GM18517 (cell line): Measurements from ENCODE around the gene SERINC2.

Source experiments
- ATAC-seq: cut with Tn5 transposase; IDR thresholded peaks from one replicate; pipeline ENCODE4 v1.9.1; 2021; ENCODE audit warnings: mild to moderate bottlenecking, moderate library complexity; ENCODE audit not compliant: unreplicated experiment

Gene SERINC2

DNA sequence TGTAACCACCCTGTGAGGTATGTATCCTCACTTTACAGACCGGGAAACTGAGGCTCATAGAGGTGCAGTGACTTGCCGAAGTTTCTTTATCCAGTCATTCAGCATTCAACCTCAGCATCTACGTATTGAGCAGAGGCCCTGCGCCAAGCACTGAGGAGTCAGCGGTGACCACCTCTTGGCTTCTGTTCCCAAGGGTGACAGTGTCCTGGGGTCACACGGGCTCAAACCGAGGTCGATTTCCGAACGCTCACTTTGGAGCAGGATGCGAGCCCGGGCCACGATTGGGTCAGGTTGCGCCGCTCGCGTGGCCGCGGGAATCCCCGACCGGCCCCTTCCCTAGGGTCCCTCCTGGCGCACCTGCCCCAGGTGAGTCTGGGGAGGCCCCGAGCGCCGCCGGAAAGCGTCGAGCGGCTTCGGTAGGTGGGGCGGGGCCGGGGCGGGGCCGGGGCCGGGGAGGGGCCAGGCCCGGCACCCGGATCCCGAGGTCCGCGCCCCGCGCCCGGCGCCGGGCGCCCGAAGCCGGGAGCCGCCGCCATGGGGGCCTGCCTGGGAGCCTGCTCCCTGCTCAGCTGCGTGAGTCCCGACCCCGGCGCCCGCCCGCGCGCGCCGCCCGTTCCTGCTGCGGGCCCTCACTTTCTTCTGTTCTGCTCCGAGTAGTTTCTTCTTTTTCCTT is at the start of gene SERINC2:
Gene SERINC2 (plus strand): TSS at position 482 of the 673 bp plus-strand sequence. CDS start 53 bp downstream, at position 535.
- no peak for ATAC-seq

DNA sequence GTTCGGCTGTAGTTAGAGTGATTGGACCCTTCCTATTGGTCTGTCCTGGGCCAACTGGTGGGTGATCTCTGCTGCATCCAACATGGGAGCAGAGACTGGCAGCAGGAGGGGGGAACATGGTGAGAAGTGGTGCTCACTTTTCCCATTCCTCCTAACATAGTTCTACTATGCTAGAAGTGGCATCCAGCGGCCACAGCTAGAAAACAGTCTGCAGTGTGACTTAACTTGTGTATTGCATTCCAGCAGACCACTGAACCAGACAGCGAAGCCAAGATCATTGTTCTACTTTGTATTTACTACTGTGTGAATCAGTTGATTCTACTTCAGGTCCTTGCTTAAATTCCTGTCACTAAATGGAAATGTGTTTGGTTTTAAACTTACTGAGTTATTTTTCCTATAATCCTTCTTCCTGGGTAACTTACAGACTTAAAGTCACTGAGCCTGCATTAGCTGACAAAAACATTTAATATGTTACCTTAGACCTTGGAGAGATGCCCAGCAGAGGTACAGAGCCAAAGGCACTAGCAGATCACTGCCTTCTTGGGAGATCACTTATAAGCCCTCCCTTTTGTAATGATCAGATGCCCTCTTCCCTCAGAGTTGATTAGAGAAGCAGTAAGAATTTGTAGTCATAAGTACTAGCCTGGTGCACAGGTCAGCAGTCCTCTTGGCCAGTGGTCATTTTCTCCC is 48.3 kb upstream of the SERINC2 start:
- no peak for ATAC-seq

DNA sequence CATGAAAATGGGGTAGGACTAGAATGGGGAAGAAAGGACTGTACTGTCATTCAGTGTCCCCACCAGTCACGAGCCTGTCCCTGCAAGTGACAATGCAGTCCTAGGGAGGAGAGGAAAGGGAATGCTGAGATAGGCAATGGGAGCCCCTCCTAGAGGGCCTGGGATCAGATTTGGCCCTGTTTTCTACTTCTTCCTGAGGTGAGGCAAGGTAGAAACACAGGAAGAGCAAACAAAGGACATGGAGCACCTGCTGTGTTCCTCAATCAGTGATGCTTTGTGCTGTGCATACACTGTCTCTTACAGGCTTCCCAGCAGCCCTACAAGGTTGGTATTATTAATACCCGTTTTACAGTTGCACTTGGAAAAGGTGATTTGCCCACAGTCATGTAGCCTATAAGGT is 46.2 kb upstream of the SERINC2 start:
- no peak for ATAC-seq

DNA sequence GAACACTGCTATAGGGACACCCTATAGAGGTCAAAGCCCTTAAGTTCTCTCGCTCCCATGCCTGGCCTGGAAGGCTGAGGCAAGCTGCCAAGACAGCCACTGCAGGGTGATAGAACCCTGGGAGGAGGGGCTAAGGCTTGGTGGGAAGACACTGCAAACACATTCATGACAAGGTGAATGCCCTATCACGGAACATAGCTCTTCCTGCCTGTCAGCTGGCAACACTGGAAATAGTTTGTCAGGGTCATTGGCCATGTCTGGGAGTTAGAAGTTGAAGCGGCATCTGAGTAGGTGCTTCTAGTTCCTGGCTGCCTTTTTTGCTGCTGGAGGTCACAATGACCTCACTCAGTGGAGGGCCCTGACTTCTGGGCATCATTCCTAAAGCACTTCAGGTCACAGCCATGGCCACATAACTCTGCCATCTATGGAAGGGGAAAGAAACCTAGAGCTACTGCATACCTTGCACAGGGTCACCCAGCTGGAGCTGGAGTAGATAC is 44.4 kb upstream of the SERINC2 start:
- ATAC-seq = no peak

DNA sequence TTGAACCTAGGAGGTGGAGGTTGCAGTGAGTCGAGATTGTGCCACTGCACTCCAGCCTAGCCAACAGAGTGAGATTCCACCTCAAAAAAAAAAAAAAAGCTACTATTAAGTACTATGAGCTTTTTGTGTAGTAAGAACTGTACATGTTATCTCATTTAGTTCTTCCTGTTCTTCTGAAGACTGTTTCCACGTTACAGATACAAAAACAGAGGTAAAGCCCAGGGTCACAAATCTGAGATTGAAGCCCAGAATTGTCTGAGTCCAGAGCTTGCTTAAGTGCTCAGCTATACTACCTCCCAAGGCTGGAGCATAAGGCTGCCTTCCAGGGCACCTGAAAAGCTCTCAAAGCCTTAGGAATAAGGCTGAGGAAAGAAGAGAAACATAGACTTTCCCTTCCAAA is 43.0 kb upstream of the SERINC2 start:
- no peak for ATAC-seq

DNA sequence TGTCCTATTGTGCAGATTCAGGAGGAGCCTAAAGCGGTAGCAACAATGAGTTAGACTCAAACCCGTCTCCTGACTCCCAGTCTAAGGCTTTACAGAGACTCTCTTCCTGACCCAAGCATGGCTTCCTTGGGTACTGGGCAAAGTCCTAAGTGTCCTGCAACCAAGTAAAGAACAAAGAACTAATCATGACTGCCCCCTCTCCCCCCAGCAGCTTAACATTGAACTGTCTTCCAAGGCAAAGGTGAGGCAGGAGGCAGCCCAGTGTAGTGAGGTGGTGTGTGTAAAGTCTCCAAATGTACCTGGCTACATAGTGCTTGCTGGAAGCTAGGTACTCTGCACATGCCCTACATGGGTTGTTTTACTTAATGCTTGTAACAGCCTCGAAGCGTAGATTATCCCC is 42.4 kb upstream of the SERINC2 start:
- ATAC-seq = no peak

DNA sequence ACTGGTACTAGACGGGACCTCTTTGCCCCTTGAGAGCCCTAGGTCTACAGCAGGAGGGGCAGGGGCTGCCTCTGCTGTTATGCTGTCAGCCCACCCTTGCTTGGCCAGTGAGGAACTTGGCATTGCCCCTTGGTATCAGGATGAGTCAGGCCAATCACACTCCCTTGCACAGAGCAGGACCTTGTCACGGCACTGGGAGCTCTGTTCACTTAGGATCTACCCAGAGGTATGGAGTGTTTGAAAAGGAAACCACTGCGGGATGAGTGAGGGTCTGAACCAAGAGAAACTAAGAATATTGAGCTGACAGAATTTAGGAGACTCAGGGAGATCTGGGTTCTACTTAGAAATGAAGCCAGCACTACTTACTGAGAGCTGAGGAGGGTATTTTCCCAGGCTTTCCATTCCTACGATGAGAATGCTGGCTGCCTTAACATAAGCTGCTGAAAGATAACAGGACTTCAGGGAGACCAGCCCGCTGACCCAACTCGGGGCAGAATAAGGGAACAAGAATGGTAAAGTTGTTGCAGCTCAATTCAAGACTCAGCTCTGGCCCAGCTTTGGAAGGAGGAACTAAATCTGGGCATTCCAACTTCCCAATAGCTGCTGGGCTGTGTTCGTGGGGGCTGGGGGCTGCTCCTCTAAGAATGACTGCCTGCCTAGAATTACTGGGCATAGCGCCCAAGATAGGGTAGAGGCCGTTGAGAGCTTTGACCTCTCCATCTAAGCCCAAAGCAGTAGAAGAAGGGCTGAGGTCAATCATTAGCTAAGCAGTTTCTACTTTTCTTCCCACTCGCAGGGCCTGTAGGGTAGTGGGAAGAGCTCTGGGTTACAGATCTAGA is 41.7 kb upstream of the SERINC2 start:
- no peak for ATAC-seq

DNA sequence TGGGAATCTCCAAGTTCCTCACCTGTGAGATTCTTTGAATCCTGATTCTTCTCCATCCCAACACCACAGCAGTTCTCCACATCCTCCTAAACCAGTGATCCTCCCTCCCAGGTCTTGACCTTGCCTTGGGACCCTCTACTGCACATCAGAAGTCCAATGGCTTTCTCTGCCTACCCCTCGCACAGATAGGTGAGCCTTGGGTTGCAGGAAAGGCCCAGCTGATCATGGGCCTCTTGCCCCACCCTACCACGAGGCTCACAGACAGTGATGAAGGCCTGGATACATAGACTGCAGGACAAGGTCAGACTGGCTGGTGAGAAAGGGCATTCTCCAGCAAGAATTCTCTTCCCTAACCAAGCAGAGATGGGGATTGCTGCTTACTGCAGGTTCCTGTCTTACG is 41.0 kb upstream of the SERINC2 start:
- ATAC-seq = no peak

DNA sequence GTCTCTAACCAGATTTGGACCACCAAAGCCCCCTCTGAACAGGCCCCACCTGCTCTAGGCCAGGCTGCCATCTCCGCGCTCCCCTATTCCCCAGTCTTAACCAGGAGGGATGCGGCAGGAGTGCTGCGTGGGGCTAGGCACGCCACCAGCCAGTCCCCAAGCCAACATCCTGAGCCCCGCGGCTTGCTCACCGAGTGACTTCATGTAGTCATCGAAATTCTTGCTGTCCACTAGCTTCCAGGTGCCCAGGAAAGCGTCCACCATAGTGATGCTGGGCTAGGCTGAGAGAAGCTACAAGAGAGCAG is 40.3 kb upstream of the SERINC2 start:
- no peak for ATAC-seq

DNA sequence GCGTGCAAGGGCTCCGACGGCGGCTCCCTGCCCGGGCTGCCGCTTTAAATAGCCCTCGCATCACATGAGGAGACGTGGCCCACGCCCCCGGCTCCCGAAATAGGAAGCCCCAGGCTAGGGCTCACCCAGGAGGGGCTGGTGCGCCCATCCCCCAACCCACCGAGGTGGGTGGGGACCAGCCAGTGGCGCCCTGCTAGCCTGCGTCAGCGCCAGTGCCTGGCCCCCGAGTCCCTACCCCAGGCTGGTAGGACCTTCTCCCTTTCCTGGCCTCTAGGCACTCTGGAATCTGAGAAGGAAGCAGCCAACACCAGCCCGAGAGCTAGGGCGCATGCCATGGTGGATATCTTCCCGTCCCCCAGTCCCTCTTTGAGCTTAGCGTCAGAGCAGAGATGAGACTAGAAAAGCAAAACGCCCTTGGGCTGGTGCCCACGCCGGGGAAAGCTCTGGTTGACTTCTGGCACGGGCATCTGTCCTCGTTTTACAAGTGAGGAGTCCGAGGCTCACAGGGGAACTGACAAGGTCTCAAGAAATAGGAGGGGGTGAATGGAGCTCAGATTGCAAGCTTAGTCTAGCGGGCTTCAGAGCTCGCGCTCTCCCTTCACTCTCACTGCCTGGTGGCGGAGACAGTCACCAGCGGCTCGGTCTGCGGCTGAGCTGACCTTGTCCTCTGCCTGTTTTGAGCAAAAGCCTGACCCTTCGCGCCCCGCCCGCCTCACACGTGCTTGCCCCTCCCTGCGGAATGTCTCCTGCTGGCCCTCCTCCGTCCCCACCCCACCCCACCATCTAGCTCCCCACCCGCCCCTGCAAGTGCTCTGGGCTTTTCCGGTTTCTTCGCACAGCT is 39.7 kb upstream of the SERINC2 start, which contains the start of gene FABP3:
Gene FABP3 (minus strand): TSS at position 21 of the 841 bp plus-strand sequence. CDS start 62 bp downstream, outside the sequence.
- ATAC-seq = no peak

DNA sequence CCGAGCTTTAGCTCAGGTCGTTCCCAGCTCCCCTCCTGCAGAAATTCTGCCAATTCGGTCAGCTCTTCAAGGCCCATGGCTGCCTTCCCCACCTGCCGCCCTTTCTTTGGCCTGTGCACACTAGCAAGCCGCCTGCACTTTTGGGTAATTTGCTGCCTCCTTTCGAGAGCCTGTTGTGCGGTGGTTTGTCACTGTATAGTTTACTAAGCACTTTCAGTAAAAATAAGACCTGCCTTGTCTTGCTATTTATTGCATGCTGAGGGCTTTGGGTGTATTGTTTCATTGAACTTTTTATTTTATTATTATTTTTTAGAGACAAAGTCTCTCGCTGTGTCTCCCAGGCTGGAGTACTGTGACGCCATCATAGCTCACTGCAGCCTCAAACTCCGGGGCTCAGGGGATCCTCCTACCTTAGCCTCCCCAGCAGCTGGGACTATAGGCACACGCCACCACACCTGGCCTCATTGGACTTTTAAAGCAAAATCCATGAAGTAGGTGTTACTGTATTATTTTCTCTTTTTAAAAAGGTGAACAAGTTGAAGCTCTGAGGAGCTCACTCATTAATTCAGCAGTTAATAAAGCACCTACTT is 39.0 kb upstream of the SERINC2 start:
- no peak for ATAC-seq

DNA sequence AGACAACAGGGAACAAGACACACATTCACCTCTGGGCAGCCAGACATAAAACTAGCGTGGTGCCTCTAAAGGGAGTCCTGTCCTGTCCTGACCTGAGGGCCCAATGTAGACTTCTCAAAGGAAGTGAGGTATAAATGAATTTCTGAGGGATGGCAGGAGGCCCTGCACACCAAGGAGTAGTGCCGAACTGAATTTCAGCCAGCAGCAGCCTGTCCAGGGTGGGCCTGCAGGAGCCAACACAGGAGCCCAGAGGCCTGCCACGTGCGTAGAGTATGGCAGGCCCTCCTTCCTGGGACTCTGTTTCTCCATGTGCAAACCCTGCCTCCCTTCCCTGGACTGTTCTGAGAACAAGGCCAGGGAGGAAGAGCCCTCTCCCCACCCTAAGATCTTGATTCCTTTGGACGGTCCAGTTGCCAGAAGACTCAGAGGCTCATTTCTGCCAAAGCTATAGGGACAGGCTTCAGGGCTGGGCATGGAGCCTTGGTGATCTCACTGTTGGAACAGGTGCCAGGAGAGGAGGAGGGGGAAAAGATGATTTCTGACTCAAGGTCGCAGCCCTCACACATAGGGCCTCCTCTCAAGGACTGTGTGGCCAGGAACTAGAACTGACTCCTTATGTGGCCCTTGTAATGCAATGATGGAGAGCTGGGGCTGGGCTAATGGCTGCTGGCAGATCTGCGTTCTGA is 38.4 kb upstream of the SERINC2 start:
- ATAC-seq = no peak

DNA sequence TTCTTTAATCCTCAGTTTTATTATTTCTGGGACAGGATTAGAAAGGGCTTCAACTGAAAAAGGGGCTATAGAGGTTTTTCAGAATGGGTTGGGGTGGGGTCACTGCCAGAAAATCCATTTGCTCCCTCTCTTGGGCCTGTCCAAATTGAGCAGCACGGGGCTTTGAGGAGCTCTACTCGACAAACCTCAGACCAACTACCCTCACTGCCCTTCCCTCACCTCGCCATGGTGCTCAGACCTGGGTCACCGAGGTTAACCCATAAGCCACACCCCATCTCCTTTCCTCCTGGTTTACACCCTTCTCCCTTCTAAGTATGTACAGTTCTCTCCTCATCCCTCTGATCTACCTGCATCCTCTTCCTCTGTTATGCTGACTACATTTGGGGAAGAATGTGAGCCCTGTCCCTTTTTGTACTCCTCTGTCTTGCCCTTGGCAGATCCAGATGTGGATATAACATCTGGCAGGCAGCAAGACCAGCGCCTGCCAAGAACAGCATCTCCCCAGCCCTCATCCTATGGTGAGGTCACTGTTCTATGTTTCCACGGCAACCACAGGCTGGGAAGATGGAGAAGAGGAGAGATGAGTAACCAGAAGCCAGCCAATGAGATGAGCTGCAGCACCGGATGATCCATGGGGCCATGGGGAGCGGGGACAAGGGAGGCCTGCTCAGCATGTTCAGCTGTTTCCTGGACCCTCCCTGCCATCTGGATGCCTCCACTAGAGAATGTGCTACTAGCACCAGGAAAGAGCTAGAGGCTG is 36.5 kb upstream of the SERINC2 start:
- ATAC-seq = no peak

DNA sequence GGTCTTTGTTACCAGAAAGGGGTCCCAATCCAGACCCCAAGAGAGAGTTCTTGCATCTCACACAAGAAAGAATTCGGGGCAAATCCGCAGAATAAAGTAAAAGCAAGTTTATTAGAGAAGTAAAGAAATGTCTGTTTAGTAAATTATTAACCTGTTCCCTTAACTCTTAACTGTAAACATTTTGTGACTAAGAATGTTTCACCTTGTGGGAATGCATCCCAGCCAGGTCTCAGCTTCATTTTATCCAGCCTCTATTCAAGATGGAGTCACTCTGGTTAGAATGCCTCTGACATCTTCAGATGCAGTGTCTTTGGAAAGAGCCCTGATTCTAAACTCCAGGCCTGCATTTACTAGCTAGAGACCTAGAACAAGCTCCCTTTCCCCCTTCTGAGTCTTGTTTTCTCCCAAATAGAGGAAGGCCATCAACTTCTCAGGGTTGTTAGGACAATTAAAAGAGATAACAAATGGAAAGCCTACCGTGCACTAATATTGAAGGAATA is 35.6 kb upstream of the SERINC2 start:
- ATAC-seq = no peak

DNA sequence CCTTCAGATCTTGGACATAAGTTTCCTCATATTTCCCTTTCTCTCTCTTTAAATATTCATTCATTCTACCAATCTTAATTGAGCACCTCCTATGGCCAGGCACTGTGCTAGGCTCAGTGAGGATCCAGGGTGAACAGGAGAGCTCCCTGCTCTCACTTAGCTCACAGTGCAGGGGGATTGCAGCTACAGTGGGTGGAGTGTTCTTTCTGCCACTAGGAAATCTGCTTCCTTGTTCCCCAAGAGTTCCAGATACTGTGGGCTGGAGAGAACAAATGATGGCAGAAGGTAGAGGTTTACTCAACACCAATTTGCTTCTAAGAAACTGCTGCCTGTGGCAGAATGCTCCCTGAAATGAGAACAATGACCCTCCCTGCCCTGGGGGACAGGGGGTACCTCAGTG is 35.0 kb upstream of the SERINC2 start:
- no peak for ATAC-seq

DNA sequence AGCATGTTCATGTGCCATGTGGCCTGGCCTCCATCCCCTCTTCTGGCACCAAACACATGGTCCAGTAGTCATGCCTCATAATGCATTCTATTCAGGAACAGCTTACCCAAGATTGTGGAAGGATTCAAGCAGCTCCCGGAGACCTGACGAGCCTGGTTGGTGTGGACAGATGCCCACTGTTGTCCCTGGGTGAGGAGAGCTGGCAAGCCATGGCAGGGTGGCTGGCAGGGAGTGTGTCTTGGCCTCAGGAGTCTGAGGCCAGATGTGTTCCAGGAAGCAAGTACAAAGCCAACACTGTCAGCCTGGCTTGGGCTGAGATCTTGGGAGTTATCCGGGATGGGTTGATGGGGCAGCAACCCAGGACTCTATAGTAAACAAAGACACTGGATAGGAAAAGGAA is 32.8 kb upstream of the SERINC2 start:
- ATAC-seq = no peak

DNA sequence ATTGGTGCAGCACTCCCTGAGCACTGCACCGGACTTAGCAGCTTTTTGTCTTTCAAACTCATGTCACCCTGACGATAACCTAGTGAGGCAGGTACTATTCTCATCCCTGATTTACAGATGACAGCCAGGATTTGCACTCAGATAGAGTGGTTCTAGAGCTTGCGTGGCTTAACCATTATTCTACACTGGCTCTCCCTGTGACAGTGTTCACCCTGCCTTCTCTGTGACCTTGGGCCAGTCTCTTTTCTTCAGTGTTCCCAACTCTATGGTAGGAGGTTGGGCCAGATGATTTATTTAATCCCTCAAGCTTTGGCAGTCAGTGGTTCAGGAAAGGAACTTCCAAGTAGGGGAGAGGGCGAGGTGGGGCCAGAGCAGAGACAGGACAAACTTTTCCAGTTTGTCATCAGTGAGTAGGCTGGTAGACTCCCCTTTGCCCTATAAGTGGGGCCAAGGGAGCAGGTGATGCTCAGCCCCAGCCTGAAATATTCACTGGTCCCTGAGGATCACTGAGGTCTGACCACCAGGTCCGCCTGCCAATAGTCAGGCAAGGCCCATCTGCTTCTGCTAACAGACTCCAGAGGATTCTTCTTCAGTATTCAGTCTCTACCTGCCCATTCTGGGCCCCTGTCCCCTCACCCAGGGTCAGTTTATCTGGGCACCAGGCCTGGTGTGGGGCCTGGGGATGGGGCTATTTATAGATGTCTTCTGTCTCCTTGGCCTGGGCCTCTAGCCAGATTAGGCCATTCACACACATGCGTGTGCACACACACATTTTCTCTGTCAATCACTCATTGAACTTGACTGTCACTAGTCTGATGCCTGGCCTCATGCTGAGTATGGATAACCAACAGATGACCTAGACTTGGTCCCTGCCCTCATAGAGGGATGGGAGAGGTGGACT is 31.4 kb upstream of the SERINC2 start:
- ATAC-seq = no peak
